NT2/D1 (cell line): ENCODE data around the gene EIF4E3.

ENCODE experiments used
- DNase-seq: peaks from one replicate; pipeline ENCODE4 v3.0.0-alpha.2; 2011; ENCODE audit warnings: low read depth, low spot score
- H3K27me3 ChIP-seq: 2 replicates; pipeline ENCODE4 v1.6.0; 2011; ENCODE audit warnings: mild to moderate bottlenecking; ENCODE audit not compliant: insufficient read length, insufficient read depth
- H3K36me3 ChIP-seq: 2 replicates; pipeline ENCODE4 v1.6.1; 2011; ENCODE audit warnings: mild to moderate bottlenecking, low read length, mixed read lengths; ENCODE audit not compliant: insufficient read depth, insufficient read length
- H3K4me1 ChIP-seq: 2 replicates; pipeline ENCODE4 v1.5.1; 2011; ENCODE audit not compliant: insufficient read depth, insufficient read length
- H3K4me3 ChIP-seq: 2 replicates; pipeline ENCODE4 v1.5.1; 2011; ENCODE audit warnings: low read depth; ENCODE audit not compliant: insufficient read length
- H3K9ac ChIP-seq: 2 replicates; pipeline ENCODE4 v1.6.0; 2011; ENCODE audit warnings: low read depth; ENCODE audit not compliant: insufficient read length
- H3K9me3 ChIP-seq: 2 replicates; pipeline ENCODE4 v1.5.1; 2011; ENCODE audit warnings: mild to moderate bottlenecking, low read length; ENCODE audit not compliant: insufficient read depth
- SUZ12 ChIP-seq: IDR thresholded peaks from 2 replicates; pipeline ENCODE4 v1.6.1; 2011; ENCODE audit not compliant: insufficient read length, insufficient read depth; ENCODE audit errors: extremely low read depth
- YY1 ChIP-seq: IDR thresholded peaks from 2 replicates; pipeline ENCODE4 v1.6.1; 2011; ENCODE audit not compliant: insufficient read length, insufficient read depth
- ZNF274 ChIP-seq: IDR thresholded peaks from 2 replicates; pipeline ENCODE4 v1.6.1; 2011; ENCODE audit warnings: mild to moderate bottlenecking, low read depth, low read length

Gene EIF4E3

GRCh38 chr3:71734881-71735280 lies 9.7 kb upstream of the EIF4E3 start:
- peaks cover 5% of the 10 kb centered on the region for H3K4me1 ChIP-seq
- peaks cover 6% of the 10 kb centered on the region; the same call in 1 of the 2 replicates for H3K9me3 ChIP-seq
- H3K27me3 ChIP-seq = no peaks in the 10 kb centered on the region
- no peak for TF ChIP-seq SUZ12
- TF ChIP-seq YY1 = no peak
- no peak for TF ChIP-seq ZNF274
- H3K36me3 ChIP-seq = no peaks in the 10 kb centered on the region
- H3K9ac ChIP-seq = no peak overlapping the region
- H3K4me3 ChIP-seq = no peak overlapping the region
- DNase-seq = no peak

GRCh38 chr3:71733319-71733718 lies 8.1 kb upstream of the EIF4E3 start:
- Histone ChIP-seq H3K36me3 (no peaks in the 10 kb centered on the region), H3K4me3 (no peak overlapping the region), H3K9me3 (peaks cover 6% of the 10 kb centered on the region; the same call in 1 of the 2 replicates), H3K4me1 (peaks cover 5% of the 10 kb centered on the region), H3K27me3 (no peaks in the 10 kb centered on the region), H3K9ac (no peak overlapping the region)
- TF ChIP-seq SUZ12 = no peak
- no peak for TF ChIP-seq ZNF274
- no peak for TF ChIP-seq YY1
- DNase-seq = no peak

- Histone ChIP-seq H3K9me3 (no peaks in the 10 kb centered on the region), H3K36me3 (no peaks in the 10 kb centered on the region), H3K27me3 (no peaks in the 10 kb centered on the region), H3K4me1 (peaks cover 5% of the 10 kb centered on the region), H3K4me3 (no peak overlapping the region), H3K9ac (no peak overlapping the region)
- DNase-seq = no peak
- TF ChIP-seq ZNF274 (no peak), SUZ12 (no peak), YY1 (no peak)
Observed at GRCh38 chr3:71732637-71733036, 7.4 kb upstream of the EIF4E3 start.

- peak; percentile 88 for DNase-seq
- Histone ChIP-seq H3K27me3 (peaks cover 14% of the 10 kb centered on the region), H3K4me3 (no peak overlapping the region), H3K4me1 (peaks cover 5% of the 10 kb centered on the region), H3K9me3 (no peaks in the 10 kb centered on the region), H3K9ac (no peak overlapping the region), H3K36me3 (no peaks in the 10 kb centered on the region)
- TF ChIP-seq ZNF274 = no peak
- no peak for TF ChIP-seq YY1
- no peak for TF ChIP-seq SUZ12
Observed at GRCh38 chr3:71728632-71729342, 3.6 kb upstream of the EIF4E3 start.

GRCh38 chr3:71726146-71726545 lies 944 bp upstream of the EIF4E3 start:
- Histone ChIP-seq H3K27me3 (peaks cover 26% of the 10 kb centered on the region), H3K9ac (no peak overlapping the region), H3K9me3 (no peaks in the 10 kb centered on the region), H3K4me3 (no peak overlapping the region), H3K36me3 (no peaks in the 10 kb centered on the region), H3K4me1 (peaks cover 3% of the 10 kb centered on the region)
- TF ChIP-seq ZNF274 = no peak
- no peak for TF ChIP-seq YY1
- TF ChIP-seq SUZ12 = no peak
- DNase-seq = no peak

GRCh38 chr3:71724584-71725270 lies 475 bp downstream of the EIF4E3 start:
- H3K9ac ChIP-seq = peak overlapping the region; percentile 72
- no peaks in the 10 kb centered on the region for H3K9me3 ChIP-seq
- TF ChIP-seq ZNF274 = no peak
- no peak for TF ChIP-seq SUZ12
- TF ChIP-seq YY1 = no peak
- H3K4me1 ChIP-seq = no peaks in the 10 kb centered on the region
- DNase-seq = no peak
- no peaks in the 10 kb centered on the region for H3K36me3 ChIP-seq
- peak overlapping the region; percentile 63 for H3K4me3 ChIP-seq
- peaks cover 26% of the 10 kb centered on the region for H3K27me3 ChIP-seq

- H3K27me3 ChIP-seq = peaks cover 26% of the 10 kb centered on the region
- H3K4me3 ChIP-seq = peak overlapping the region; percentile 63
- no peaks in the 10 kb centered on the region for H3K36me3 ChIP-seq
- no peaks in the 10 kb centered on the region for H3K4me1 ChIP-seq
- DNase-seq = no peak
- H3K9me3 ChIP-seq = no peaks in the 10 kb centered on the region
- H3K9ac ChIP-seq = peak overlapping the region; percentile 72
- TF ChIP-seq YY1 (no peak), SUZ12 (no peak), ZNF274 (no peak)
Observed at GRCh38 chr3:71724171-71724453, 1.1 kb downstream of the EIF4E3 start.
